Measurements from ENCODE around the gene RUNX3.

The RUNX3 gene

GRCh38 chr1:24960071-24960801 is 30.2 kb upstream of the RUNX3 start:
- no peak overlapping the region for H3K27ac ChIP-seq
- no peak overlapping the region for H3K4me3 ChIP-seq (ENCODE audit: low read depth in 1 of 2, low read length in 1 of 2)
- no peaks in the 10 kb centered on the region for H3K9me3 ChIP-seq
- TF ChIP-seq CTCF (IDR thresholded peaks at IDR 0.05): no peak
- peaks cover 0 to 3% of the 10 kb centered on the region in 2 experiments for H3K4me1 ChIP-seq (ENCODE audit: control insufficient read depth in 1 of 2, insufficient read depth in 1 of 2, low read depth in 1 of 2, low read length in 1 of 2)
- H3K36me3 ChIP-seq: no peaks in the 10 kb centered on the region
- no peaks in the 10 kb centered on the region for H3K27me3 ChIP-seq

GRCh38 chr1:24959623-24959975 is 29.5 kb upstream of the RUNX3 start:
- Histone ChIP-seq H3K4me3 (ENCODE audit: low read depth in 1 of 2, low read length in 1 of 2) (no peak overlapping the region), H3K27me3 (no peaks in the 10 kb centered on the region), H3K4me1 (ENCODE audit: control insufficient read depth in 1 of 2, insufficient read depth in 1 of 2, low read depth in 1 of 2, low read length in 1 of 2) (peaks cover 0 to 3% of the 10 kb centered on the region in 2 experiments), H3K27ac (no peak overlapping the region), H3K36me3 (no peaks in the 10 kb centered on the region), H3K9me3 (no peaks in the 10 kb centered on the region)
- TF ChIP-seq CTCF (IDR thresholded peaks at IDR 0.05): no peak

- Histone ChIP-seq H3K36me3 (no peaks in the 10 kb centered on the region), H3K9me3 (no peaks in the 10 kb centered on the region), H3K4me1 (ENCODE audit: control insufficient read depth in 1 of 2, insufficient read depth in 1 of 2, low read depth in 1 of 2, low read length in 1 of 2) (peaks cover 0 to 3% of the 10 kb centered on the region in 2 experiments), H3K27ac (no peak overlapping the region), H3K27me3 (no peaks in the 10 kb centered on the region), H3K4me3 (ENCODE audit: low read depth in 1 of 2, low read length in 1 of 2) (no peak overlapping the region)
- no peak for TF ChIP-seq CTCF (IDR thresholded peaks at IDR 0.05)
Observed at GRCh38 chr1:24958766-24959622, 28.9 kb upstream of the RUNX3 start.

GRCh38 chr1:24957808-24958752 is 28.0 kb upstream of the RUNX3 start:
- Histone ChIP-seq H3K4me3 (ENCODE audit: low read depth in 1 of 2, low read length in 1 of 2) (no peak overlapping the region), H3K4me1 (ENCODE audit: control insufficient read depth in 1 of 2, insufficient read depth in 1 of 2, low read depth in 1 of 2, low read length in 1 of 2) (peaks cover 0 to 3% of the 10 kb centered on the region in 2 experiments), H3K9me3 (no peaks in the 10 kb centered on the region), H3K27me3 (no peaks in the 10 kb centered on the region), H3K27ac (no peak overlapping the region), H3K36me3 (no peaks in the 10 kb centered on the region)
- no peak for TF ChIP-seq CTCF (IDR thresholded peaks at IDR 0.05)
